HG03439 (cell line): Measurements from ENCODE around the gene RAB5B.
A peak's percentile ranks its signal among the peaks of the same experiment; 100 is the strongest.
"Not testable (repeated sequence)": the region's sequence is repeated elsewhere in the genome, so short reads cannot be mapped to it uniquely, and the experiment has no call there.

Source experiments
- ATAC-seq: cut with Tn5 transposase; IDR thresholded peaks from one replicate; pipeline ENCODE4 v1.9.1; 2021; ENCODE audit warnings: mild to moderate bottlenecking, moderate library complexity; ENCODE audit not compliant: unreplicated experiment

Gene RAB5B

GRCh38 chr12:55940065-55940732 is 33.7 kb upstream of the RAB5B start:
- ATAC-seq: peak; percentile 85

GRCh38 chr12:55942055-55942454 is 31.8 kb upstream of the RAB5B start:
- ATAC-seq: no peak

GRCh38 chr12:55942577-55943136 is 31.2 kb upstream of the RAB5B start:
- no peak for ATAC-seq

DNA sequence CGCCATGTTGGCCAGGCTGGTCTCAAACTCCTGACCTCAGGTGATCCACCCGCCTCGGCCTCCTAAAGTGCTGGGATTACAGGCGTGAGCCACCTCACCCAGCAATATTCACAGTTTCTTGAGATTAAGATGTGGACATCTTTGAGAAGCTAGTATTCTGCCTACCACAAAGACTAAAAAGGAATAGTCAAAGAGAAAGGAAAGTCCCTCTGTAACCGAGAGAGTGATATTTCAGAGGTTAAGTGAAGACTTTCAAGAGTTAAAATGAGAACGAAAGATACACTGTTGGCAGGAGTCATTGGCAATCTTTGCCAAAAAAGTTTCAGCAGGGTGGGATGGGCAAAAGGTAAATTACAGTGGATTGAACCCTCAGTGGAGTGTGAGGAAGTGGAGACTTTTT is 27.3 kb upstream of the RAB5B start:
- ATAC-seq: no peak

- ATAC-seq: no peak
Measured at GRCh38 chr12:55955344-55955743, 18.5 kb upstream of the RAB5B start.

GRCh38 chr12:55955800-55956508 is 17.9 kb upstream of the RAB5B start:
- no peak for ATAC-seq

DNA sequence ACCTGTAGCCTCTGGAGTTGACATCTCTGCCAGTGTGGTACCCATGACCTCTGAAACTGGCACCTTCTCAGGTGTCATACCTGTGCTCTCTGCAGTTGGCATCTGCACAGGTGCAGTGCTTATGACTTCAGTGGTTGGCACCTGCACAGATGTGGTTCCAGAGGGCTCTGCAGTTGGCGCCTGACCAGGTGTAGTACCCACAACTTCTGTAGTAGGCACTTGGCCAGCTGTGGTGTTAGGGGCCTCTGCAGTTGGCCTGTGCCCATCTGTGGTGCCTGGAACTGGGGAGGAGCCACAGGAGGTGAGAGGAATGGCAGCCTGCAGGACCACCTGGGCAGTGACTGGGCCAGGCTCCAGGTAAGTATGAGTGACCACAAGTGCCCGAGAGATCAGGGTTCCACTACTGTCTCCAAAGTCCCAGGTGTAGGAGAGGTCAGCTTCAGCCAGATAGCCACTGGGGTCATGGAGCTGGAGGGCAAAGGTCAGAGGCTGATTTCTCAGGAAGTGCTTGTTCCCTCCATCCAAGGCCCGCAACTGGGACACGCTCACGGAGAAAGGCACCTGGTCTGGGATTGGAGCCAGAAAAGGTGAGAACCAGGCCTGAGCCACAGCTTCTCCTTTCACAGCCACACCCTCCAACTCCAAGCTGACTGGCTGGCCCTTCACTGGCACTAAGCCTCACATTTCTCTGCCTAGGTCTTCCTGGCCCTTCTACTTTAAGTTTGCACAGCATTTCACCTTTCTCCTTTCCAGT is 16.6 kb upstream of the RAB5B start:
- no peak for ATAC-seq

DNA sequence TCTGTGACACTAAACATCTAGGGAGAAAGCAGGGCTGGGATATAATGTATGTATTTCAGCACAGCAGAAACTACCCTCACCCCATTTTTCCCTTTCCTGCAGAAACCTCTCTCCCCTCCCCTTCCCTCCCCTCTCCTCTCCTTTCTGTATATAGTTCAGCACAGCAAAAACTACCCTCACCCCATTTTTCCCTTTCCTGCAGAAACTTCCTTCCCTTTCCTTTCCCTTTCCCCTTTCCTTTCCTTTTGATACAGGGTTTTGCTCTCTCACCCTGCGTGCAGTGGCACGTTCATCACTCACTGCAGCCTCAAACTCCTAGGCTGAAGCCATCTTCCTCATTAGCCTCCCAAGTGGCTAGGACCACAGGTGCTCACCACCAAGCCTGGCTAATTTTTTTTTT is 10.1 kb upstream of the RAB5B start:
- no peak for ATAC-seq

GRCh38 chr12:55965240-55965639 is 8.6 kb upstream of the RAB5B start:
- ATAC-seq: no peak

GRCh38 chr12:55965941-55966407 is 7.9 kb upstream of the RAB5B start, which contains the start of gene PMEL:
TSS of gene PMEL (minus strand) at chr12:55966042. CDS start at chr12:55966011, 31 bp downstream.
- ATAC-seq: no peak

- peak; percentile 93 for ATAC-seq
Measured at GRCh38 chr12:55966408-55967281, 7.2 kb upstream of the RAB5B start, which contains the start of gene CDK2. TSS of gene CDK2 (plus strand) at chr12:55966830. CDS start at chr12:55967009, 179 bp downstream.

GRCh38 chr12:55969356-55969755 is 4.5 kb upstream of the RAB5B start:
- ATAC-seq: no peak

DNA sequence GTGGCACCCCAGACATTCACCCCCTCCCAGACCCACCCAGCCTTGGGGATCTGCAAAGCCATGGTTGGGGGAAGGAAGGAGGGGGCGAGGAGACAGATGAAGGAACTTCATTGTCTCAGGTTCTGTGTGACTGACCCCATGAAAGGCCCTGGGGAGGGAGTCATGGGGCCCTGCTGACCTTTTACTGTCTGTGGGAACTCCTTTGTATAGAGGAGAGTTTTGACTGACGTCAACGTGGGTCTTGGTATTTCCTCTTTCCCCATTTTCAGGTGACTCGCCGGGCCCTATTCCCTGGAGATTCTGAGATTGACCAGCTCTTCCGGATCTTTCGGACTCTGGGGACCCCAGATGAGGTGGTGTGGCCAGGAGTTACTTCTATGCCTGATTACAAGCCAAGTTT is 3.1 kb upstream of the RAB5B start:
- ATAC-seq: no peak

GRCh38 chr12:55972042-55972441 is 1.8 kb upstream of the RAB5B start:
- no peak for ATAC-seq

DNA sequence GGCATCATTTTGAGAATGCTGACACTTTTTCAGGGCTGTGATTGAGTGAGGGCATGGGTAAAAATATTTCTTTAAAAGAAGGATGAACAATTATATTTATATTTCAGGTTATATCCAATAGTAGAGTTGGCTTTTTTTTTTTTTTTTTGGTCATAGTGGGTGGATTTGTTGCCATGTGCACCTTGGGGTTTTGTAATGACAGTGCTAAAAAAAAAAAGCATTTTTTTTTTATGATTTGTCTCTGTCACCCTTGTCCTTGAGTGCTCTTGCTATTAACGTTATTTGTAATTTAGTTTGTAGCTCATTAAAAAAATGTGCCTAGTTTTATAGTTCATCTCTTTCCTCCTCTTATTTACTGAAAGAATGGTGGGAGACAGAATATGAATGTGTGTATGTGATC is 1.4 kb upstream of the RAB5B start:
- no peak for ATAC-seq

GRCh38 chr12:55972911-55973598 is 823 bp upstream of the RAB5B start:
- no peak for ATAC-seq

DNA sequence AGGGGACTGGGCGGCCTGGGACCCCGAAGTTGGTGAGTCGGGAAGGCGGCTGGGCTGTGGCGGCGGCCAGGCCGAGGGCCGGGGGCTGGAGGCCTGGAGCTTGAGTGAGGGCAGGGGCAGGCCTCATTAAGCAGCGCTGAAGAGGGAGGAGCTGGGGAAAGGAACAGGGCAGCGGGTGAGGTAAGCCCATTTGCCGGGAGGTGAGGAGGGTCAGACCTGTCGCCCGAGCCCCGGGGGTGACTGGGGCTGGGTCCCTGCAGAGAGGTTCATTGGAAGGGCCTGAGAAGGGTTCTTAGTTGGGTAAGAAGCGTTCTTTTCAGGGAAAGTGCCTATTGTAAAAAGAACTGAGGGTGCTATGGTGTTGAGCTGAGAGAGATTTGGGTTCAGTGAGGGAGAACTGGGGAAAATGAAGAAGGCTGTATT is 441 bp downstream of the RAB5B start:
- ATAC-seq: peak; percentile 12

DNA sequence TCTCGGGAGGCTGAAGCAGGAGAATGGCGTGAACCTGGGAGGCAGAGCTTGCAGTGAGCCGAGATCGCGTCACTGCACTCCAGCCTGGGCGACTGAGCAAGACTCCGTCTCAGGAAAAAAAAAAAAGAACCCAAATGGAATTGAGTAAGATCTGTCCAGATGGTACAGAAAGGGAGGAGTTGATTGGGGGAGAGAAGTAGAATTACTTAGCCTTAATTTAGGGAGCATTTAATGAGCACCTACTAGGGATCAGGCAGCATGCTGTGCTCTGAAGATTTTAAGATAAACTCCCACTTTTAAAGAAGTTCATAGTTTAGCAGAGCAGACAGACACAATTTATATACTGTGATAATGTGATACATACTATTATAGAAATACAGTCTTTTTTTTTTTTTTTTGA is 4.5 kb downstream of the RAB5B start:
- no peak for ATAC-seq

- no peak for ATAC-seq
Measured at GRCh38 chr12:55979069-55979468, 5.2 kb downstream of the RAB5B start.

- ATAC-seq: not testable (repeated sequence)
Measured at GRCh38 chr12:55981882-55982281, 8.0 kb downstream of the RAB5B start.
